GM18951 (cell line): ENCODE data around the gene IGFLR1.

Experiments
- POLR2A ChIP-seq: IDR thresholded peaks from 4 replicates; pipeline ENCODE4 v1.6.1; 2011; ENCODE audit warnings: mild to moderate bottlenecking; ENCODE audit not compliant: insufficient read length, insufficient read depth; ENCODE audit errors: extremely low read depth
- in situ Hi-C: fragments of 300-500 bp; cut with MboI; formaldehyde crosslinking; loops from one replicate; pipeline ENCODE4 v1.12.0; 2022; ENCODE audit warnings: low sequenced_read_pairs, mixed read lengths, inconsistent platforms; ENCODE audit not compliant: unreplicated experiment

The IGFLR1 gene

DNA sequence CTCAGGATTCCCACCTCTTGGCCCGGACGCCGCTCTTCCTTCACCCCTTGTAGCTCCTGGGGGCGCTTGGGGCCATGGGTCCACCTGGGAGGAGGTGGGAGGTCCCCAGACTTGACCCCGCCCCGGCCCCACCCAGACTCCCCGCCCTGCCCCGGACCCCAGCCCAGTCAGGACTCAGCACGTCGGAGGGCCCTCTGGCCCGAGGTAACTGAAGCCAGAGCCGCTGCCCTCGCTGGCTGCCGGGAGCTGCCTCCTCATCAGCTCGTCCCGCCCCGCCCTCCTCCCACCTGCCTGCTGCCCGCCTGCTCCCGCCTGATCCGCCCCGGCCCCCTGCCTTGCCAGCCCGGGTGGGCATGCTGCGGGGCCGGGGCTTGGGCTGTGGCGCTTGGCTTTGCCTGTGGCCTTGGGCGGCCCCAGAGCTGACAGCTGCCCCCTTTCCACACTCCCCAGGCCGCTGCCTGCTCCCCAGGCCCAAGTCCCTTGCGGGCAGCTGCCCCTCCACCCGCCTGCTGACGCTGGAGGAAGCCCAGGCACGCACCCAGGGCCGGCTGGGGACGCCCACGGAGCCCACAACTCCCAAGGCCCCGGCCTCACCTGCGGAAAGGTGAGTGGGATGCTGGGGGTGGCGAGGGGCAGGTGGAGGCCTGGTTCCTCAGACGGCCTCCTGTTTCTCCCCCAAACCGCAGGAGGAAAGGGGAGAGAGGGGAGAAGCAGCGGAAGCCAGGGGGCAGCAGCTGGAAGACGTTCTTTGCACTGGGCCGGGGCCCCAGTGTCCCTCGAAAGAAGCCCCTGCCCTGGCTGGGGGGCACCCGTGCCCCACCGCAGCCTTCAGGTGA lies 42.5 kb upstream of the IGFLR1 start:
- no peak for TF ChIP-seq POLR2A
- in situ Hi-C loops, result no loop called here

DNA sequence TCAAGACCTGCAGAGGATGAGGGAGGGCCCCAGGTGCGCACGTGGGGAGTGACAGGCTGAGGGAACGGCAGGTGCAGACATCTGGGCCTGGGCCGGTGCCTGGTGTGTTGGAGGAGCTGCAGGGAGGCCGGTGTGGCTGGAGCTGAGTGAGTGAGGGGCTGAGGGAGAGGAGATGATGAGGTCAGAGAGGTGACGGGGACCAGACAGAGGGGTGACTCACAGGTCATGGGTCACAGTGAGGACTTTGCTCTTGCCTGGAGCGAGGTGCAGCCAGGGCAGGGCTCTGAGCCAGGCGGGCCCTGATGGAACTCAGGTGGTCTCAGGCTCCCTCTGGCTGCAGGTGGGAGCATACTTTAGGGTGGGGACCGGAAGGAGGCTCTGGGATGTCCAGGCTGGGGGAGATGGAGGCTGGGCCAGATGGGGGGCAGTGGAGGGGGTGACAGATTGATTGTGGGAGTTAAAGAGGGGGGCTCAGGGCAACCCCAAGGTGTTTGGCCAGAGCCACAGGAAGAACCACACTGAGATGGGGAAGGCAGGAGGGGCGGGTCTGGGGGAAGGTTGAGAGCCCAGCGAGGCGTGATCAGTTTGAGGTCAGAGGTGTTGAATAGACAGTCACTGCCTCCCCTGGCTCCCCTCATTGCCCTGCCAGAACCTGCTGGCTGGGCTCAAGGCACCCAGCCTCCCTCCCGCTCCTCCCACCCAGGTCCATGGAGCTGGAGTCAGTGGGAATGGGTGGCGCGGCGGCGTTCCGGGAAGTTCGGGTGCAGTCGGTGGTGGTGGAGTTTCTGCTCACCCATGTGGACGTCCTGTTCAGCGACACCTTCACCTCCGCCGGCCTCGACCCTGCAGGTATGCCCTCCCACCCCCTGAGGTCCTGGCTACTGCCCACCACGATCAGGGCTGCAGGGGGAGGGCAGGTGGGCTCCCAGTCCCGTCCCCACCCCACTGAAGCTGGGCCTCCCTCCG lies 41.5 kb upstream of the IGFLR1 start:
- TF ChIP-seq POLR2A, result no peak
- in situ Hi-C loops, result no loop called here

DNA sequence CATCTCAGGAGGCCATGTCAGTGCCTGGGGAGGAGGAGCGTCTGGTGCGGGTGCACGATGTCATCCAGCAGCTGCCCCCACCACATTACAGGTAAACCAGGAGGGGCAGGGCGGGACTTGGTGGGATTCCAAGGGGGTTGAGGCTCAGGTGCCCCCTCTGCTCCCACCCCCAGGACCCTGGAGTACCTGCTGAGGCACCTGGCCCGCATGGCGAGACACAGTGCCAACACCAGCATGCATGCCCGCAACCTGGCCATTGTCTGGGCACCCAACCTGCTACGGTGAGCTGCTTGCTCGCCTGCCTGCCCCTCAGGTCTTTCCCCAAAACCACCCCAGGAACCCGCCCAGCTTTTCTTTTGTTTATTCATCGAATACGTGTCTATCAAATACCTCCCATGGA lies 40.3 kb upstream of the IGFLR1 start:
- in situ Hi-C loops, result no loop called here
- no peak for TF ChIP-seq POLR2A

DNA sequence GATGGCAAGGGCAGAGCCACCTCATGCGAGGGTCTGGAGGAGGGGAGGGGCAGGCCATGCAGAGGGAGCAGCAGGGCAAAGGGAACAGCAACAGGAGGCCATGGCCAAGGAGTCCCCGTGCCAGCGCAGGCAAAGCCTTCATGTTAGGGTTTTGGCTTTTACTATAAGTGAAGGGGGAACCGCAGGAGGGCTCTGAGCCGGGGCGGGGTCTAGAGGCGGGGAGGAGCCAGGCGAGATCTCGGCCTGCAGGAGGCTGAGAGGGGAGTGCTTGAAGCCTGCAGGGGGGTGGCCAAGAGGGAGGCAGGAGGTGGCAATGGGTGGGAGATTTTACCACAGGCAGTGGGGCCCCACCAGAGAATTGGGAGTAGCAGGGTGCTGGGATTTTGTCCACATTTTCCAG lies 39.4 kb upstream of the IGFLR1 start:
- in situ Hi-C loops, result no loop called here

DNA sequence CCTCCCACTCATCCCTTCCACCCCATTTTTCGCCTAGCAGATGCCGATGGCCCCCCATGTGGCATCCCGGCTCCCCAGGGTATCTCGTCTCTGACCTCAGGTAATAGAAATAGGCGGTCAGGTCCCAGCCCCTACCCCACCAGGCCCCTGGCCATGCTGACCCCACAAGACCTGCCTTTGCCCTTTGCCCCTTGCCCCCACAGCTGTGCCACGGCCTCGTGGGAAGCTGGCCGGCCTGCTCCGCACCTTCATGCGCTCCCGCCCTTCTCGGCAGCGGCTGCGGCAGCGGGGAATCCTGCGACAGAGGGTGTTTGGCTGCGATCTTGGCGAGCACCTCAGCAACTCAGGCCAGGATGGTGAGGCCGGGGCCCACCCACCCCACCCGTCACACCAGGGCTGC lies 38.5 kb upstream of the IGFLR1 start:
- no peak for TF ChIP-seq POLR2A
- in situ Hi-C loops, result no loop called here

More for the DNA sequence above, 39.4 kb upstream of the IGFLR1 start:
- no peak for TF ChIP-seq POLR2A

DNA sequence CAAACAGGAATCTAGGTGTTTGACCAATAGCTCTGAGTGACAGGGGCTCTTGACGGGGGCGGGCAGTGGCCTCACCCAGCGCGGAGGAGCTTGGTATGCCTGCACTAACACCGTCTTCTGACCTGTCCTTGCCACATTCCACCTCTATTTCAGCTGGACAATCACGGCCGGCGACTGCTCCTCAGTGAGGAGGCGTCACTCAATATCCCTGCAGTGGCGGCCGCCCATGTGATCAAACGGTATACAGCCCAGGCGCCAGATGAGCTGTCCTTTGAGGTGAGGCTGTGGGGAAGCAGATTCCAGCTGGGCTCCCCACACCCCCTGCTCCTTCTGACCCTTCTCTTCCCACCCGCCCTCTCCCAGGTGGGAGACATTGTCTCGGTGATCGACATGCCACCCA lies 37.8 kb upstream of the IGFLR1 start:
- in situ Hi-C loops, result no loop called here
- no peak for TF ChIP-seq POLR2A

DNA sequence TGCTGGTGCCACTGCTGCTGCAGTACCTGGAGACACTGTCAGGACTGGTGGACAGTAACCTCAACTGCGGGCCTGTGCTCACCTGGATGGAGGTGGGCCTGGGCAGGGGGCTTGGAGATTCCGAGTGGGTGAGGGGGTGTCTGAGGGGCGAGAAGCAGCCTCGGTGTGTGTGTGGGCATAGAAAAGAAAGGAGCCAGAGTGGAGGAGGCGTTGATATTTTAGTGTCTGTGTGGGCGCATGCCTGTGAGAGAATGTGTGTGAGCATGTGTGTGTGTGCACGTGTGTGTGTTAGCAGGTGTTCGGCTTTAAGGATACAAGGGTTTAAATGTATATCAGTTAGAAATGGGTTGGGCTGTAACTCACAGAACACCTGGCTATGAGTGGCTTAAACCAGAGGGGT lies 36.8 kb upstream of the IGFLR1 start:
- TF ChIP-seq POLR2A, result no peak
- in situ Hi-C loops, result no loop called here

DNA sequence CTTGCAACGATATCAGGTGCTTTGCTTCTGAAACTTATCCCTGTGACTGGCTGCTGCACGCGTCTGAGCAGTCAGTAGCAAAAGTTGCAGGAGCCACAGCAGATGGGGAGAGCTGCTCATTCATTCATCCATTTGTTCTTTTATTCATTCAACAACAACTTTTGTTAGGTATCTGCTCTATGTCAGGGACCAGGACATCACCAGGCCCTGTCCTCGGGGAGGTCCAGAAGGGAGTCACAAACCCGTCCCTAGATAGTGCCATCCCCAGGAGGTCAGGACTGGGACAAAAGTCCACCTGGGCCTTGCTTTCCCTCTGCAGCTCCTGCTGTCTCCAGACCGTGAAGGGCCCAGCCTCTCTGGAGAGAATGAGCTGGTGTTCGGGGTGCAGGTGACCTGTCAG lies 35.7 kb upstream of the IGFLR1 start:
- no peak for TF ChIP-seq POLR2A
- in situ Hi-C loops, result no loop called here

DNA sequence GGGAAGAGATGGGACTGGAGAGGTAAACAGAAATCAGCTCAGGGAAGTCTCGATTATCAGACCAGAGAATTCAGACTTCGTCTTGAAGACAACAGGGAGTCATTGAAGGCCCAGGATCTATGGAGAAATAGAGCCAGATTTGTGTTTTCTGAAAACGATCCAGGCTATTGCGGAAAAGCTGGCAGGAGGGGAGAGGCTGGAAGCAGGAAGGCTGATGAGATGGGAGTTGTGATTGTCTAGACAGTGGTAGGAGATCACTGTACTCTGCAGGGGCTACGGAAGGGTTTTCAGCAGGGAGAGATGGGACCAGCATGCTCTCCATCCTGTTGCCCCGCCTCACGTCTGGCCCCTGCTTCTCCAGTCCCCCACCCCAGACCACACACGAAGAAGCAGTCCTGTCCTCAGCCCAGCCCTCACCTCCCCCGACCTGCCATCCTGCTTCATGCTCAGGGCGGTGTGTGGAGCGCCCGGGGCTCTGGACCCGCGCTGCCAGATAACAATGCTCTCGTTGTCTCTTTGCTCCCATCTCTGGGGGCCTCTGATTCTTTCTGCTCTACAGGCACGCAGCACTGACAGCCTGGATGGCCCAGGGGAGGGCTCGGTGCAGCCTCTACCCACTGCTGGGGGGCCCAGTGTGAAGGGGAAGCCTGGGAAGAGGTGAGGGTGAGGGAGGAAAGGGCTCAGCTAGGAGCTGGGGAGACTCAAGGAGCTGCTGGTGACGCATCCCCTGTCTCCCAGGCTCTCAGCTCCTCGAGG lies 35.0 kb upstream of the IGFLR1 start:
- in situ Hi-C loops, result no loop called here
- TF ChIP-seq POLR2A, result no peak

DNA sequence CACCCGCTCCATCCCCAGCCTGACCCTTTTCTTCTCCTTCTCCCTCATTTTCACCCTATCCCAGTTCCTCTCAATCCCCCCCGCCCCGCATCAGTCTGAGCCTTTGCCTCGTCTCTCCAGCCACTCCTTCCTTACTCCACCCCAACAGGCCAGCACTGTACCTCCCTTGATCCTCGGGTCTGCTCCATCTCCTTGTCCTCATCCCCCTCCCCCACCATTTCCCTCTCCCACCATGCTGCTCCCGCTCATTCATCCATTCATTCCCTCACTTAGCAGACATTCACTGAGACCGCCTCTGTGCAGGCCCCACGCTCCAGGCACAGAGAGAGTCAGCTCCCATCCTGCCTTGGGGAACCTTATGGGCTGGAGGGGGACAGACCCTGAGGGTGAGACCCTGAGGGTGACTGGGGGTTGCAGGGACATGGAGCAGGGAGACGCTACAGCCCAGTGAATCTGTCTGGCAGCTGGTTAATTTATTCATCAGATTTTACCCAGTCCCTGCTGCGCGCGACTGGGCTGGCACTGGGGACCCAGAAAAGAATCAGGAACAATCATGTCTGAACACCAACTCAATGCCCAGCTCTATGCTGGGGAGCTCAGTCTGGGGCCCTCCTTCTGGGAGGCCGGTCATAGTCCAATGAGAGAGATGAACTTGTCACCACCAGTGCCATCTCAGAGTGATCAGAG lies 34.0 kb upstream of the IGFLR1 start:
- in situ Hi-C loops, result no loop called here
- TF ChIP-seq POLR2A, result no peak

DNA sequence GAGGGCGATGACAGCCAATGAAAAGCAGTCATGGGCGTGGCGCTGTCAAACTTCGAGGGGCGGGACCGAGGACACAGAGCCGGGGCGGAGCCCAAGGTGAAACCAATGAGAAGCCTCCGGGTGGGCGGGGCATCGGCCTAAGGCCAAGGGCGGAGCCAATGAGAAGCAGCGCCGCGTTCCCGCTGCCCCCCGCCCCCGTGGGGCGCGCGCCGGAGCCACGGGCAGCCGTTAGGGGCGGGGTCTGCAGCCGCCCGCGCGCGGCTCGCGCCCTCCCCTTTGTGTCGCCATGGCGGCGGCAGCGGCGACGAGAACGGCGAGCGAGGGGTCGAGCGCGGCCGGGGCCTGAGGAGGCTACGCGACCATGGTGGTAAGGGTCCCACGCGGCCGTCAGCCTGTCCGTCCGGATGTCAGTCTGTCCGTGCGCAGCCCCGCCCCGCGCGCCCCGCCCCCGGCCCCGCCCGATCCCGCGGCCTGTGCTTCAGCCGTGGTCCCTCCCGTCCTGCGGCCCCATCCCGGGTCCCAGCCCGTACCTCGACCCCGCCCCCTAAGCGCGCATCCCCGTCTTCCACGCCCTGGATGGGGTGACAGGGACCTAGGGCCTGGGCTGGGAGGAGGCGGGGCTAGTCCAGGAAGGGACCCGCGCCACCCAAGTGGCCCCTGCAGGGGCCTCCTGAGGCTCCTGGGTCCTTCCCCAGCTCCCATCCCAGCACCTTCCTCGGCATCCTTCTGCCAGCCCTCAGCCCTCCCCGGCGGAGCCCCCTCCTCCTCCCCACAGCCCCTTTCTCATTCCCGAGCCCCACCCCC lies 33.2 kb upstream of the IGFLR1 start, which contains the start of gene ARHGAP33:
TSS of gene ARHGAP33 (plus strand) at position 267 of the 804 bp plus-strand sequence. CDS start at position 362, 95 bp downstream.
- in situ Hi-C loops, result no loop called here

DNA sequence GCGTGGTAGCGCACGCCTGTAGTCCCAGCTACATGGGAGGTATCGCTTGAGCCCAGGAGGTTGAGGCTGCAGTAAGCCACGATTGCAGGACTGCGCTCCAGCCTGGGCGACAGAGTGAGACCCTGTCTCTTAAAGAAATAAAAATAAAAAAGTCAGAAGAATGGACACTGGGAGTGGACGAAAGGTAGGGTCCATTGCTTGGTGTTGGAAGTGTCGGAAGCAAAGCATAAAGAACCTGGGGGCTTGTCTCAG lies 32.7 kb upstream of the IGFLR1 start:
- no peak for TF ChIP-seq POLR2A
- in situ Hi-C loops, result no loop called here

More for the DNA sequence above, 33.2 kb upstream of the IGFLR1 start, which contains the start of gene ARHGAP33:
- TF ChIP-seq POLR2A, result peak; percentile 67
